Islet of Langerhans (tissue), 1 donor: ENCODE results near the gene CBX7.

Source experiments
- FAIRE-seq: peaks from one replicate; lab custom pipeline; 2011; peaks lifted over from hg19 to GRCh38; lab: Jason Lieb, UNC

CBX7 gene

DNA sequence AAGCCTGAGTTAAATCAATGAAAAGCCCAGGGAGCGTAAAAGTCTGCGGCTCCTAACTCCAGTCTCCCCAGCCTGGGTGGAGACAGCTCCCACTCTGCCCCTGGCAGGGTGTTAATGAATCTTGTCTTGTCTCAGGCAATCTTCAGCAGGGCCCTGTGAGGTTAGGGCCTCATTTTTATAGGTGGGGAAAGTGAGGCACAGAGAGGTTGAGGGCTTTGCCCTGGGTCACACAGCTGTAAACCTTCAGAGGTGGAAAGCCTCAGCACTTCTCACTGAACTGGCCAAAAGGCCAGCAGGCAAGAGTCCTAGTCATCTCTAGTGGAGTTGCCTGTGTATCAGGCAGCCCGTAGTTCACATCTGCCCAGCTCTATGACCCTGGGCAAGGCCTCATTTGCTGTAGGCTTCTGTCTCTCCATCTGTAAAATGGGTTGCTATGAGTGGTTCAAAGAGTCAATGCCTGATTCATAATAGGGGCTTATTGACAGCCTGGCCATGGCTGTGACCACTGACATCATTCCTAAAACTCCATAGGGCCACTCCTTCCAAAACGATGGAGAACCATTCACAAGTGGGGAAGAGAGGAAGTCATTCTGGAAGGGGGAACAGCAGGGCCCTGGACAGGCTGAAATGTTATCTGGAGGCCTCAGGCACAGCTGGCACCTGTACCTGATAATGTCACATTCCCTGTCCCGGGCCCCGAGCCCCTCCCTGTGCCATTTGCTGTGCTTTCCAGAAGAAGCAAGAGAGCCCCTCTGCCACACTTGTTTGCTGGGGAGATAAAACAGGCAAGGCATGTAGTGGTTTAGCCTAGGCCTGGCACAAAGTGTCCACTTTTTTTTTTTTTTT lies 6.0 kb downstream of the CBX7 start:
- FAIRE-seq: no peak

- FAIRE-seq: no peak
Observed at GRCh38 chr22:39144101-39144767, 8.2 kb downstream of the CBX7 start.

GRCh38 chr22:39142088-39142680 lies 10.3 kb downstream of the CBX7 start:
- no peak for FAIRE-seq

DNA sequence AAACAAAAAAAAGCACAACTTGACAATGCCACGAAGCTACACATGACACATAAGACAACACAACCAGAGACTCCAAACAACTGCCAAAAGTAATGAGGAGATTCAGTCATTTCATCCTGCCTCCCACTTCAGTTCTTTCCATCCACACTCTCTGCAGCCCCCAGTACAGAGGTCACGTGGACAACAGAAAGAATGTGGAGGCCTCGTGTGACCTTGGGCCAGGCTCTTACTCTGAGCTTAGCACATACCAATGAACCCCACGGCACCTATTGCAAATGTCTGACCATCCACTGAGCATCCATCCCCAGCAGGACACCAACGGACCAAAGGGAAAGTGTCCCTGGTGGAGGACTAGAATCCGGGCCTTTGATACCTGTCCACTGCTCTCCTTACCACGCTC lies 12.5 kb downstream of the CBX7 start:
- FAIRE-seq: no peak

DNA sequence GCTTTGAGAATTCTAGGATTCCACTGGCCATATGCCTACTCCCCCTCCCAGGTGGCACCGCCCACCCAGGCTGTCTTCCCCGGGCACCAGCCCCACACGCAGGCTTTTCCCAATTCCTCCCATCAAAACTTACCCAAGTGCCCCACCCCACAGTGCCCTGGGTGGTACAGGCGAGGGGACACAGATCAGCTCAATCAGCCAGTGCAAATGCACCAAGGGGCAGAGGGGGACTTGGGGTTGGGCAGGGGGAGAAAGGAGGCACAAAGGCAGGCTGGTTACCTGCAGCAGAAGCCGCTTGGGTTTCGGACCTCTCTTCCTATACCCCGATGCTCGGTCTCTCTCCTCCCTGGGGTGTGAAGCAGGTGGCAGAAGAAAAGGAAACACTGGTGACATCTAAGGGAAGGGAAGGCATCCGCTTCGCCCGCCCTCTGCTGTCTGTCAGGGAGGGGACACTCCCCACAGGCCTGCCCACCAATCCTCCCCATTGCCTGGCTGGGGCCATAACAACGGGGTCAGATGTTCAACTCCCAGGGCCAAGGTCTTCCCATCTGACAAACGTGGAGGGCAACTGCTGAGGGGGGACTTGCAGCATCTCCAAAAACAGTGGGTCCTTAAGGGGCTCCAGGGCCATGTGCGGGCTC lies 14.0 kb downstream of the CBX7 start:
- FAIRE-seq: no peak

DNA sequence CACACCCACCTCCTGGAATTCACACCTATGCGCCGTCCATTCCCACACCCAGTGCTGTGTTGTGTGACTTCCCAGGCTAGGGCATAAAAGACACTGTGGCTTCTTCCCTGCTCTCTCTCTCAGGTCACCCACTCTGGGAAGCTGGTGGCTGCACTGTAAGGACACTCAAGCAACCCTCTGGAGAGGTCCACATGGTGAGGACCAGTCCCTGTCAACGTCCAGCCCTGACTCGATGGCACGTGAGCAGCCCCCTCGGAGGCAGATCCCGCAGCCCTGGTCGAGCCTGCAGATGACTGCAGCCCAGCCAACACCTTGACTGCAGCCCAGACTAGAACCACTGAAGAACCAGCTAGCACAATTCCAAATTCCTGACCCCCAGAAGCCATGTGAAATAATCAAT lies 16.2 kb downstream of the CBX7 start:
- FAIRE-seq: no peak

GRCh38 chr22:39135092-39135896 lies 17.2 kb downstream of the CBX7 start:
- FAIRE-seq: no peak

DNA sequence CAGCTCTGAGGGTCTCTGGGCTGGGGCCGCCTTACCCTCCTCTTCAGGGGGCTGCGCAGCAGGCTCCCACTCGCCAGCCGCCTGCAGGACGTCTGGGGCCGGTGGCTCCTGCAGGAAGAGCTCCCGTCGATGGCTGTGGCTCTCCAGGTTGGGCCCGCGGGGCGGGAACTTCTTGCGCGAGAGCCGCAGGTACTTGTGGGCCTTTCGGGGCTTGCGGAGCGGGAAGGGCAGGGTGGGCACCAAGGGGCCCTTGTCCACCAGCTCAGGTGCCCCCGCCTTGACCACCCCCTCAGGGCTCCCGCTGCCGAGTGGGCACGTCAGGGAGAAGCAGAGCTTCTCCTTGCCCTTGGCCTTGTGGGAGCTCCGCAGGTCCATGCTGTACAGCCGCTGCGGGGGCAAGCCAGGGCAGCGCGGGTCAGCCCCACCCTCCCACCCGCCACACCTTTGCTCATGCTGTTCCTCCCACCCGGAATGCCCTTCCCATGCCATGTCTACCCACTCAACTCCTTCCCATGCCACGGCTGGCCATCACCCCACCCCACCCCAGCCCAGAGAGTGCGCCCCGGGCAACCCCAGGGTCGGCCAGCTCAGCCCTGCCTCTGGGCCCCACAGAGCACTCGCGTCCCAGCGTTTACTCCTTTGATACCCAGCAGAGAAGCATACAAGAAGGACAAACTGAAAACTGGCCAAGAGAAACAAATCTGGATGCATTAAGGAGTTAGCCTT lies 18.0 kb downstream of the CBX7 start:
- FAIRE-seq: no peak

GRCh38 chr22:39133871-39134270 lies 18.6 kb downstream of the CBX7 start:
- FAIRE-seq: no peak

DNA sequence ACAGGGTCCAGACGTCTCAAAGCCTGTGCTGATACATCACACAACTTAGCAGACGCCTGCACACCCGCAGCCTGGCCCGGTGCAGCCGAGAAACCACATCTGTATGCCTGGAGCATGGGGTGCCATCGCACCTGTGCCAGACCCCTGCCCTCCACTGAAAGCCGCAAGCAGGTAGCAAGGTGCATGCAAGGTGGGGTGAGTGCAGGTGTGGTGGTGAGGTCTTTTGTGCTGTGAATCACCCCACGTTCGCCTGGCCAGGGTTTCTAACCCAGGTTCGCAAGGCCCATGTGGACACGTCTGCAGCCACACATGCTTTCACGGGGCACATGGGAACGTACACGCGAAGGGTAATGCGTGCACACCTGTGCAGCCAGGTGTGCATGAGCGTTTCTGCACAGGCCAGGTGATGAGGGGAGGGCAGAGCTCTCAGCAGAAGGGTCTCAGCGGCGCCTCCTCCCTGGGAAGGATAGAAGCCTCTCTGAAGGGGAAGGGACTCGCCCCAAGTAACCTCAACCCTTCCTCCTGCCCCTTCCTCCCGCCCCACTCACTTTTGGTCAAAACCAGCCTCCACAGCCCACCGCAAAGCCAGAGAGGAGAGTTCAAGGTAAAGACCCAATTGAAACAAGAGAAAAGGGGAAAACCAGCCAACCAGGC lies 19.5 kb downstream of the CBX7 start:
- FAIRE-seq: no peak

GRCh38 chr22:39132281-39132680 lies 20.2 kb downstream of the CBX7 start:
- no peak for FAIRE-seq

GRCh38 chr22:39130892-39131855 lies 21.3 kb downstream of the CBX7 start:
- FAIRE-seq: no peak

DNA sequence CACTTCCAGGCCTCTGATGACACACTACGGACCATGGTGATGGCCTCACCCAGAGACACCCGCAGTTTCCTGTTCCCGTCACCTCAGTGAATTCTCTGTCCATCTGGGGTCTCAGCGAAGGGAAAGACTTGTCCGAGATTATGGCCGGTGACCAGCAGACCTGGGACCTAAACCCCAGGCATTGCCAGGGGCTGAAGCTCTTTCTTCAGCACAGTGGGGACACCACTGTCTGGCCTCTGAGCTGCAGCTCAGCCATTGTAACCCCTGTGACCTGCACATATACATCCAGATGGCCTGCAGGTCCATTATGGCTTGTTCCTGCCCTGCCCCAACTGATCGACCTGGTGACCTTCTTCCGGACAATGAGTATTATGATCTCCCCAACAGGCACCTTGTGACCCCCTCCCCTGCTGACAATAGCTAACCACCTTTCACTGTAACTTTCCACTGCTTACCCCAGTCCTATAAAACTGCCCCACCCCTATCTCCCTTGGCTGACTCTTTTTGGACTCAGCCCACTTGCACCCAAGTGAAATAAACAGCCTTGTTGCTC lies 22.3 kb downstream of the CBX7 start:
- FAIRE-seq: no peak

DNA sequence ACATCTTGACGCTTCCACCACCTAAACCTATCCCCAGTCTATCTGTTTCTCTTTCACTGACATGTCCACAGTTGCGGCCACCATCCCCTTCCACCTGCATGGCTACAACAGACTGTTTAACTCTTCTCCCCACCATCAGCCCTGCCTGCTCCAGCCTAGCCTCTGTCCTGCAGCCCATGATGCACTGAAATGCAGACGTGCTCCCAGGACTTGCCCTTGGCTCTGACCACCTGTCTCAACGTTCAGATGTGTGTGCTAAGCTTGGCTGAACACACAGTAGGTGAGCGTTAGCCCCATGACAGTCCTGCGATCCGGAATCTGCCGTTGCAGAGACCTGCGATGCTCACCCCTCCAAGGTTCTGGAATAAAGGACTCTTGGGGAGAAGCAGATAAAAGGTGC lies 22.7 kb downstream of the CBX7 start:
- FAIRE-seq: no peak

DNA sequence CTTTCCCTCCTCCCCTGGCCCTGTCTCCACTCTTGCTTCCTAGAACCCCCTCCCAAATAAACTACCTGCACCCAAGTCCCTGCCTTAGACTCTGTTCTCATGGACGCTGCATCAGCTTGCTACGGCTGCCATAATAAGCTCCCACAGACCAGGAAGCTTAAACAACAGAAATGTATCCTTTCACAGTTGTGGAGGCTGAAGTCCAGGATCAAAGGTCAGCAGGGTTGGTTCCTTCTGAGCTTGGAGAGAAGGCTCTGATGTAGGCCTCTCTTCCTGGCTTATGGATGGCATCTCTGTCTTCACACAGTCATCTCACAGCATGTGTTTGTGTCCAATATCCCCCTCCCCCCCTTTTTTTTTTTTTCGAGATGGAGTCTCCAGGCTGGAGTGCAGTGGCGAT lies 23.4 kb downstream of the CBX7 start:
- FAIRE-seq: no peak

DNA sequence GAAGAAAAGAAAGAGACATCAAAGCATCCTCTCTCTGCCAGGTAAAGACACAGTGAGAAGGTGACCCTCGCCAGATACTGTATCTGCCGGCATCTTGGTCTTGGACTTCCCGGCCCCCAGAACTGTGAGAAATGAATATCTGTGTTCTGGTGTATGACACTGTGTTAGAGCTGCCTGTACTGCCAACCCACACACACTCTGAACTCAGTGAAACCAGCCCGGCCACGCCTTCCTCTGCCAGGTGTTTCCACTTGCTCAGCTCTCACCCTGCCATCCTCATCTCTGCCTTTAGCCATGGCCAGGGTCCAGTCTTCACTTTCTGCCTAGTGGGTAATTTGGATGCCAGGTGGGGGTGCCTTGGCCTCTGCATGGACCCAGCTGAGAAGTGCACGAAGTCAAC lies 24.0 kb downstream of the CBX7 start:
- no peak for FAIRE-seq

DNA sequence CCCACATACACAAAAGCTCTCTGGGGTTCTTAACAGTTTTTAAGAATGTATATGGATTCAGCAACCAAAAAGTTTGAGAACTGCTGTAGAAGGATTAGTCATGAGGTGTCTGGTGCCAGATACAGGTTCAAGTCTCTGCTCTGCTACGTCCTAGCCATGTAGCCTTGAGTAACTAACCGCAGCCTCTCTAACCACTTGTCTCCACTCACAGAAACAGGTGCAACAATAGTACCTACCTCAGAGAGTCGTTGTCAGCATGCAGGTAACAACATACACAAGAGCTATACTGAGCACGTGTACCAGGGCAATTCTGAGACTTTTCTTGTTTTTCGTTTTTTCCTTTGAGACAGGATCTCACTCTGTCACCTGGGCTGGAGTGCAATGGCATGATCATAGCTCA lies 26.9 kb downstream of the CBX7 start:
- no peak for FAIRE-seq

- FAIRE-seq: no peak
Observed at GRCh38 chr22:39123751-39124581, 28.5 kb downstream of the CBX7 start.
